HFFc6 (cell line): Measurements from ENCODE around the gene SMIM43. TPM values are rescaled to one million over a fixed set of nuclear protein-coding genes. Genes with fewer than 3 reads are reported as not detected.

Experiments used
- DNase-seq: peaks from one replicate; pipeline ENCODE4 v3.0.0-alpha.2; 2018
- H3K27ac Mint-ChIP-seq: 2 replicates; pipeline ENCODE4 v1.8.0; 2020; ENCODE audit warnings: mild to moderate bottlenecking, mixed read lengths
- H3K27me3 Mint-ChIP-seq: 2 replicates; pipeline ENCODE4 v1.8.0; 2021; ENCODE audit warnings: mild to moderate bottlenecking, moderate library complexity, mixed read lengths; ENCODE audit not compliant: insufficient read depth
- H3K36me3 Mint-ChIP-seq: 2 replicates; pipeline ENCODE4 v1.8.0; 2021; ENCODE audit warnings: low read depth, mixed read lengths
- H3K4me1 Mint-ChIP-seq: 2 replicates; pipeline ENCODE4 v1.8.0; 2020; ENCODE audit warnings: low read depth, mixed read lengths
- H3K4me3 Mint-ChIP-seq: 2 replicates; pipeline ENCODE4 v1.8.0; 2020; ENCODE audit warnings: mild to moderate bottlenecking, moderate library complexity, mixed read lengths
- H3K9me3 Mint-ChIP-seq: 2 replicates; pipeline ENCODE4 v1.8.0; 2020; ENCODE audit warnings: mild to moderate bottlenecking, mixed read lengths
- CTCF ChIP-seq: fragments of 200-600 bp; sonication (generic); IDR thresholded peaks from 2 replicates; pipeline ENCODE4 v1.5.0; 2021; ENCODE audit warnings: antibody characterized with exemption, mild to moderate bottlenecking
- total RNA-seq, 6 experiments: library from RNA; stranded (reverse); fragmentation: NEBNext Ultra II Directional; extraction: Animal tissue kit (Norgen Biotek cat#: 25700); gene quantifications; 2 replicates in 1 of 6; 3 replicates in 5 of 6; pipeline ENCODE4 v1.2.3, GENCODE V29; 2021

The SMIM43 gene
- total RNA-seq, 6 experiments from 2014 or later: 0.35 to 2.2 (median 1.5) TPM

- peaks cover 57% of the 10 kb centered on the region for H3K4me1 Mint-ChIP-seq
- TF ChIP-seq CTCF: no peak
Measured at GRCh38 chr4:121800961-121801714, 36.2 kb upstream of the SMIM43 start, which contains the start of gene EXOSC9. Gene EXOSC9, plus strand, starts transcription at chr4:121801323. Its CDS starts 102 bp downstream, at chr4:121801425.

GRCh38 chr4:121800638-121800960, 35.6 kb upstream of the SMIM43 start:
- TF ChIP-seq CTCF: no peak
- Mint-ChIP-seq H3K9me3 (no peaks in the 10 kb centered on the region), H3K27ac (peak overlapping the region; percentile 91), H3K36me3 (peaks cover 30% of the 10 kb centered on the region), H3K4me3 (peak overlapping the region; percentile 96), H3K27me3 (peaks cover 3% of the 10 kb centered on the region; the same call in 1 of the 2 replicates), H3K4me1 (peaks cover 62% of the 10 kb centered on the region)
- DNase-seq: no peak

More at GRCh38 chr4:121800961-121801714, 36.2 kb upstream of the SMIM43 start, which contains the start of gene EXOSC9:
- Mint-ChIP-seq H3K9me3 (no peaks in the 10 kb centered on the region), H3K27ac (peak within 1 kb of the TSS; percentile 91), H3K27me3 (peaks cover 3% of the 10 kb centered on the region; the same call in 1 of the 2 replicates), H3K36me3 (peaks cover 31% of the 10 kb centered on the region), H3K4me3 (peak within 1 kb of the TSS; percentile 96)
- peak; percentile 94 for DNase-seq

GRCh38 chr4:121799867-121800501, 35.0 kb upstream of the SMIM43 start:
- peaks cover 25% of the 10 kb centered on the region for H3K36me3 Mint-ChIP-seq
- no peak overlapping the region; the same call in 1 of the 2 replicates for H3K4me3 Mint-ChIP-seq
- DNase-seq: no peak
- peaks cover 3% of the 10 kb centered on the region; the same call in 1 of the 2 replicates for H3K27me3 Mint-ChIP-seq
- peaks cover 62% of the 10 kb centered on the region for H3K4me1 Mint-ChIP-seq
- no peaks in the 10 kb centered on the region for H3K9me3 Mint-ChIP-seq
- peak overlapping the region; percentile 10; the same call in 1 of the 2 replicates for H3K27ac Mint-ChIP-seq
- TF ChIP-seq CTCF: no peak

- Mint-ChIP-seq H3K36me3 (peaks cover 18% of the 10 kb centered on the region), H3K9me3 (no peaks in the 10 kb centered on the region), H3K27me3 (peaks cover 3% of the 10 kb centered on the region; the same call in 1 of the 2 replicates), H3K4me3 (peak overlapping the region; percentile 1; the same call in 1 of the 2 replicates), H3K27ac (peak overlapping the region; percentile 10; the same call in 1 of the 2 replicates), H3K4me1 (peaks cover 63% of the 10 kb centered on the region)
- TF ChIP-seq CTCF: no peak
- no peak for DNase-seq
Measured at GRCh38 chr4:121799208-121799823, 34.4 kb upstream of the SMIM43 start.

- Mint-ChIP-seq H3K36me3 (peaks cover under 1% of the 10 kb centered on the region), H3K9me3 (no peaks in the 10 kb centered on the region), H3K27ac (no peak overlapping the region), H3K4me3 (no peak overlapping the region), H3K27me3 (0 out of 2 replicates have a peak, but pooled peaks cover 3% of the 10 kb centered on the region), H3K4me1 (peaks cover 67% of the 10 kb centered on the region)
- no peak for DNase-seq
- no peak for TF ChIP-seq CTCF
Measured at GRCh38 chr4:121796283-121796682, 31.3 kb upstream of the SMIM43 start.
